HG03108 (cell line): ENCODE results near the gene METTL17.

Source experiments
- ATAC-seq: cut with Tn5 transposase; IDR thresholded peaks from one replicate; pipeline ENCODE4 v1.9.1; 2021; ENCODE audit warnings: moderate library complexity; ENCODE audit not compliant: unreplicated experiment

The METTL17 gene

GRCh38 chr14:21041676-21042433, 52.1 kb downstream of the METTL17 start, which contains the start of gene RNASE7:
RNASE7 (plus strand) TSS chr14:21042362; CDS start chr14:21042993, 631 bp downstream.
- no peak for ATAC-seq

GRCh38 chr14:21042918-21043317, 53.1 kb downstream of the METTL17 start:
- no peak for ATAC-seq

GRCh38 chr14:21043387-21043973, 53.7 kb downstream of the METTL17 start:
- no peak for ATAC-seq

GRCh38 chr14:21043974-21044618, 54.3 kb downstream of the METTL17 start:
- no peak for ATAC-seq
